Measurements from ENCODE around the gene ZNF526. TPM values are rescaled to one million over a fixed set of nuclear protein-coding genes. Genes with fewer than 3 reads are reported as not detected.
"Not testable (repeated sequence)": the region's sequence is repeated elsewhere in the genome, so short reads cannot be mapped to it uniquely, and the experiment has no call there.

Gene ZNF526
- polyA plus RNA-seq, 1 experiment: 4.6 TPM

- Histone ChIP-seq H3K27me3 (ENCODE audit: control insufficient read depth, insufficient read depth, low read length) (no peaks in the 10 kb centered on the region), H3K4me3 (ENCODE audit: low read depth, low read length) (peak overlapping the region; percentile 63), H3K9me3 (ENCODE audit: control insufficient read depth, insufficient read depth, low read length) (peaks cover 7% of the 10 kb centered on the region; the same call in 1 of the 2 replicates), H3K27ac (ENCODE audit: low read depth, low read length) (peak overlapping the region; percentile 75)
- DNase-seq (ENCODE audit: low read depth, low spot score): no peak
- no peak for TF ChIP-seq CTCF (IDR thresholded peaks at IDR 0.05; ENCODE audit: low read depth, low read length)
- CTCF ChIA-PET: interaction anchor here (0.5 to 2.0 kb wide), 2 partner anchors 24 to 146 kb away, joined by 3 to 7 read pairs; no protein-coding TSS in a partner anchor
- POLR2A ChIA-PET: interaction anchor here (0.9 to 1.7 kb wide), 3 partner anchors 10 to 141 kb away, joined by 4 to 5 read pairs (median 4); no protein-coding TSS in a partner anchor
Measured at GRCh38 chr19:42255766-42256745, 35.9 kb downstream of the ZNF526 start.

DNA sequence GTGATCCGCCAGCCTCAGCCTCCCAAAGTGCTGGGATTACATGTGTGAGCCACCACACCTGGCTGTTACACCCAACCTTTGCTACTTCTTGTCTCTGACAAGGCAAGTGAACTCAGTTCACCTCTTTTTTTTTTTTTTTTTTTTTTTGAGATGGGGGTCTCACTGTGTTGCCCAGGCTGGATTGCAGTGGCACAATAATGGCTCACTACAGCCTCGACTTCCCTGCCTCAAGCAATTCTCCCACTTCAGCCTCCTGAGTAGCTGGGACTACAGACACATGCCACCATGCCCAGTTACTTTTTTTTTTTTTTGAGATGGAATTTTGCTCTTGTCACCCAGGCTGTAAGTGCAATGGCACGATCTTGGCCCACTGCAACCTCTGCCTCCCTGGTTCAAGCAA is 37.7 kb downstream of the ZNF526 start:
- not testable (repeated sequence) for H3K27ac ChIP-seq (ENCODE audit: low read depth, low read length); DNase-seq (ENCODE audit: low read depth, low spot score); H3K9me3 ChIP-seq (ENCODE audit: control insufficient read depth, insufficient read depth, low read length); H3K4me3 ChIP-seq (ENCODE audit: low read depth, low read length); H3K27me3 ChIP-seq (ENCODE audit: control insufficient read depth, insufficient read depth, low read length)
- CTCF ChIA-PET: interaction anchor here (0.7 to 2.2 kb wide), 3 partner anchors 13 to 144 kb away, joined by 3 to 6 read pairs (median 6); no protein-coding TSS in a partner anchor
- POLR2A ChIA-PET: interaction anchor here (0.7 to 1.4 kb wide), 3 partner anchors 17 to 166 kb away, joined by 3 to 4 read pairs (median 3); no protein-coding TSS in a partner anchor

GRCh38 chr19:42261763-42262162 is 41.7 kb downstream of the ZNF526 start:
- H3K9me3 ChIP-seq (ENCODE audit: control insufficient read depth, insufficient read depth, low read length): no peaks in the 10 kb centered on the region
- ChIA-PET POLR2A (interaction anchor here (0.7 kb wide), 1 partner anchor 18 kb away, joined by 3 read pairs; no protein-coding TSS in a partner anchor), CTCF (no interaction called here)
- no peak for TF ChIP-seq CTCF (IDR thresholded peaks at IDR 0.05; ENCODE audit: low read depth, low read length)
- H3K27me3 ChIP-seq (ENCODE audit: control insufficient read depth, insufficient read depth, low read length): no peaks in the 10 kb centered on the region
- no peak for DNase-seq (ENCODE audit: low read depth, low spot score)
- H3K27ac ChIP-seq (ENCODE audit: low read depth, low read length): no peak overlapping the region
- no peak overlapping the region for H3K4me3 ChIP-seq (ENCODE audit: low read depth, low read length)

GRCh38 chr19:42266105-42266504 is 46.0 kb downstream of the ZNF526 start:
- CTCF ChIA-PET: interaction anchor here (1.0 kb wide), 1 partner anchor 13 kb away, joined by 3 read pairs; no protein-coding TSS in a partner anchor

GRCh38 chr19:42266928-42267603 is 47.0 kb downstream of the ZNF526 start:
- H3K4me3 ChIP-seq (ENCODE audit: low read depth, low read length); H3K27ac ChIP-seq (ENCODE audit: low read depth, low read length); H3K9me3 ChIP-seq (ENCODE audit: control insufficient read depth, insufficient read depth, low read length); DNase-seq (ENCODE audit: low read depth, low spot score); H3K27me3 ChIP-seq (ENCODE audit: control insufficient read depth, insufficient read depth, low read length); CTCF ChIA-PET: not testable (repeated sequence)
- POLR2A ChIA-PET: interaction anchor here (0.6 kb wide), 1 partner anchor 9 kb away, joined by 3 read pairs; no protein-coding TSS in a partner anchor

More at GRCh38 chr19:42266105-42266504, 46.0 kb downstream of the ZNF526 start:
- H3K9me3 ChIP-seq (ENCODE audit: control insufficient read depth, insufficient read depth, low read length); H3K27me3 ChIP-seq (ENCODE audit: control insufficient read depth, insufficient read depth, low read length); H3K27ac ChIP-seq (ENCODE audit: low read depth, low read length); POLR2A ChIA-PET; DNase-seq (ENCODE audit: low read depth, low spot score); H3K4me3 ChIP-seq (ENCODE audit: low read depth, low read length): not testable (repeated sequence)

DNA sequence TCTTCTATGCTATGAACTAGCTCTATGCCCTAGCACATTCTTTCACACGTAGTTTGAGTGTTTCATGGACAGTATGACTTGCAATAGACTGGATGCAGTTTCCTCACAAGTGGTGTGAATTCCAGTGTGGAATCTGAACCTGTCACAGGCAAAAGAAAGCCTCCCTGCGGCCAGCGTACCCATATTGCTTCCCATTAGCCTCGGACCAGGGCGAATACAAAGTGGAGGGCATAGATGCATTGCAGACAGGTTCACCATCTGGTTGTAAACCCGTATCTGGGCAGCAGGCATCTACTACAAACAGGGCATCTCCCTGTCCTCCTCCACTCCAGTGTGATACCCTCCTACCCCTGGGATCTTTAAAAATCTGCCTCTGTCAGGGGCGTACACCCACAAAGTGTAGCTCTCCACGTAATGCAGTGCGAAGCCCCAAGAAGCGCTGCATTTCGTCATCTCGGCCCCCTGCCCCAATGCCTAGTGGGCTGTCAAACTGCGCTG is 47.6 kb downstream of the ZNF526 start:
- Histone ChIP-seq H3K27me3 (ENCODE audit: control insufficient read depth, insufficient read depth, low read length) (no peaks in the 10 kb centered on the region), H3K4me3 (ENCODE audit: low read depth, low read length) (peak overlapping the region; percentile 67), H3K9me3 (ENCODE audit: control insufficient read depth, insufficient read depth, low read length) (no peaks in the 10 kb centered on the region), H3K27ac (ENCODE audit: low read depth, low read length) (peak overlapping the region; percentile 57)
- CTCF ChIA-PET: no interaction called here
- DNase-seq (ENCODE audit: low read depth, low spot score): no peak
- POLR2A ChIA-PET: no interaction called here
- no peak for TF ChIP-seq CTCF (IDR thresholded peaks at IDR 0.05; ENCODE audit: low read depth, low read length)
